ENCODE results near the gene MTRF1L. TPM values are rescaled to one million over a fixed set of nuclear protein-coding genes. Genes with fewer than 3 reads are reported as not detected.

The MTRF1L gene
- total and polyA plus RNA-seq, 4 experiments from 2014 or later, result 5.1 to 18.3 (median 12.0) TPM

DNA sequence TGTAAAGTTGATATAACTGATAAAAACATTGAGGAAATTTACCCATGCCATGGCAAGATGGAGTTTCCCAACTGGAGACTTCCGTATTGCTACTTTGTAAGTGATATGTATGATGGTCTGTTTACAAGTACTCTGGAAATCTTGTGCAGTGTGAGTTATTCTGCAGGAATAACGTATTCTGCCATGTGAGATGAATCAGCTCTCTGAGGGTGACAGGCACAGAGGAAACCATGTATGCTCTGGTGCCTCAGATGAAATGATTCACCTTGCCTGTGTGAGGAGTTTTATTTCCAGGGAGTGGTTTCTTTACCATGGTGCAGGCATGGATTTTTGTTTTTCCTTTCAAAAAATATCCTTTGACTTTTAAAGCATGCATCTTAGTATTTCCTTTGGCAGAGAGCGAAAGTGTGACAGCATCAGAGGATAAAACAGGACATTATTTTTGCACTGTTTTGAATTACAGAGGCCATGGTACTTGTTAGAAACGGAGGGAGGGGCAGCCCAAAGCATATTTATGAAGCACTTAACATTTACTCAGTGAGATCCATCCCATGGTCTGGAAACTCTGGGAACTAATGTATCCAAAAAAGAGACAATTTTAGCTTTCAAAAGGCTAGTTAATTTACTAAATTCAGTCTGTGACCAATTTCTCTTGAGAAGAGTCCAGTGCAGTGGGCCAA lies 36.0 kb upstream of the MTRF1L start:
- POLR2A ChIA-PET (ENCODE audit: partially characterized antibody), result no interaction called here

GRCh38 chr6:153034139-153034538 lies 31.6 kb upstream of the MTRF1L start:
- Histone ChIP-seq H3K36me3 (ENCODE audit: insufficient read depth, low read length) (no peaks in the 10 kb centered on the region), H3K27ac (ENCODE audit: low read depth, low read length) (no peak overlapping the region), H3K4me3 (ENCODE audit: low read length in 2 of 2) (no peak overlapping the region), H3K4me1 (ENCODE audit: insufficient read depth, low read length) (no peaks in the 10 kb centered on the region), H3K27me3 (ENCODE audit: insufficient read depth, low read length) (no peaks in the 10 kb centered on the region), H3K9me3 (ENCODE audit: control insufficient read depth in 1 of 2, low read length in 2 of 2) (no peaks in the 10 kb centered on the region)
- Mint-ChIP-seq H3K4me3 (no peak overlapping the region), H3K9me3 (peaks cover 0 to 1% (median 0%) of the 10 kb centered on the region in 8 donors), H3K4me1 (peaks cover 0 to 2% (median 0%) of the 10 kb centered on the region in 4 donors), H3K27ac (no peak overlapping the region), H3K36me3 (no peaks in the 10 kb centered on the region), H3K27me3 (peaks cover 4 to 11% of the 10 kb centered on the region in 2 donors)
- intact Hi-C loops (cut with micrococcal nuclease), result loop anchor here (5.0 kb wide), 1 partner anchor 478 kb away; no protein-coding TSS in a partner anchor
- CTCF ChIA-PET (ENCODE audit: partially characterized antibody), result interaction anchor here (1.6 kb wide), 1 partner anchor 9 kb away, joined by 4 read pairs; no protein-coding TSS in a partner anchor
- no peak for DNase-seq
- POLR2A ChIA-PET (ENCODE audit: partially characterized antibody), result no interaction called here

More for the DNA sequence above, 36.0 kb upstream of the MTRF1L start:
- Mint-ChIP-seq H3K4me3 (no peak overlapping the region), H3K27ac (no peak overlapping the region), H3K36me3 (no peaks in the 10 kb centered on the region), H3K9me3 (peaks cover 0 to 1% (median 0%) of the 10 kb centered on the region in 8 donors), H3K4me1 (peaks cover 0 to 2% (median 0%) of the 10 kb centered on the region in 4 donors), H3K27me3 (peaks cover 2% of the 10 kb centered on the region in 2 donors)
- Histone ChIP-seq H3K27me3 (ENCODE audit: insufficient read depth, low read length) (no peaks in the 10 kb centered on the region), H3K4me1 (ENCODE audit: insufficient read depth, low read length) (no peaks in the 10 kb centered on the region), H3K27ac (ENCODE audit: low read depth, low read length) (no peak overlapping the region), H3K9me3 (ENCODE audit: control insufficient read depth in 1 of 2, low read length in 2 of 2) (no peaks in the 10 kb centered on the region), H3K36me3 (ENCODE audit: insufficient read depth, low read length) (no peaks in the 10 kb centered on the region), H3K4me3 (ENCODE audit: low read length in 2 of 2) (no peak overlapping the region)
- CTCF ChIA-PET (ENCODE audit: partially characterized antibody), result no interaction called here
- no peak for DNase-seq
- intact Hi-C loops (cut with micrococcal nuclease), result no loop called here

- DNase-seq, result no peak
- Histone ChIP-seq H3K4me3 (ENCODE audit: low read length in 2 of 2) (no peak overlapping the region), H3K9me3 (ENCODE audit: control insufficient read depth in 1 of 2, low read length in 2 of 2) (no peaks in the 10 kb centered on the region), H3K27ac (ENCODE audit: low read depth, low read length) (no peak overlapping the region), H3K36me3 (ENCODE audit: insufficient read depth, low read length) (no peaks in the 10 kb centered on the region), H3K4me1 (ENCODE audit: insufficient read depth, low read length) (no peaks in the 10 kb centered on the region), H3K27me3 (ENCODE audit: insufficient read depth, low read length) (no peaks in the 10 kb centered on the region)
- CTCF ChIA-PET (ENCODE audit: partially characterized antibody), result interaction anchor here (1.0 kb wide), 1 partner anchor 280 kb away, joined by 4 read pairs; no protein-coding TSS in a partner anchor
- no peaks in the 10 kb centered on the region for H3K36me3 Mint-ChIP-seq
- intact Hi-C loops (cut with micrococcal nuclease), result loop anchor here (5.0 kb wide), 1 partner anchor 480 kb away; no protein-coding TSS in a partner anchor
- peaks cover 0 to 1% (median 0%) of the 10 kb centered on the region in 8 donors for H3K9me3 Mint-ChIP-seq
- peaks cover 10 to 20% of the 10 kb centered on the region in 2 donors for H3K27me3 Mint-ChIP-seq
- no peak overlapping the region for H3K27ac Mint-ChIP-seq
- POLR2A ChIA-PET (ENCODE audit: partially characterized antibody), result no interaction called here
- no peak overlapping the region for H3K4me3 Mint-ChIP-seq
- H3K4me1 Mint-ChIP-seq, result no peaks in the 10 kb centered on the region
These were observed 29.9 kb upstream of the MTRF1L start for GRCh38 chr6:153032255-153032882.

- Histone ChIP-seq H3K4me1 (ENCODE audit: insufficient read depth, low read length) (no peaks in the 10 kb centered on the region), H3K27me3 (ENCODE audit: insufficient read depth, low read length) (no peaks in the 10 kb centered on the region), H3K27ac (ENCODE audit: low read depth, low read length) (no peak overlapping the region), H3K36me3 (ENCODE audit: insufficient read depth, low read length) (no peaks in the 10 kb centered on the region), H3K4me3 (ENCODE audit: low read length in 2 of 2) (no peak overlapping the region), H3K9me3 (ENCODE audit: control insufficient read depth in 1 of 2, low read length in 2 of 2) (no peaks in the 10 kb centered on the region)
- peaks cover 10 to 24% of the 10 kb centered on the region in 2 donors for H3K27me3 Mint-ChIP-seq
- H3K36me3 Mint-ChIP-seq, result no peaks in the 10 kb centered on the region
- H3K4me1 Mint-ChIP-seq, result no peaks in the 10 kb centered on the region
- CTCF ChIA-PET (ENCODE audit: partially characterized antibody), result interaction anchor here (1.0 to 1.3 kb wide), 2 partner anchors 167 to 280 kb away, joined by 4 read pairs; no protein-coding TSS in a partner anchor
- DNase-seq, result no peak
- intact Hi-C loops (cut with micrococcal nuclease), result loop anchor here (5.0 kb wide), 1 partner anchor 481 kb away; no protein-coding TSS in a partner anchor
- peaks cover 0 to 3% (median 0%) of the 10 kb centered on the region in 8 donors for H3K9me3 Mint-ChIP-seq
- H3K27ac Mint-ChIP-seq, result peak overlapping the region in 1 of 7 donors; percentile 48
- no peak overlapping the region for H3K4me3 Mint-ChIP-seq
- POLR2A ChIA-PET (ENCODE audit: partially characterized antibody), result no interaction called here
These were observed 28.9 kb upstream of the MTRF1L start for GRCh38 chr6:153031335-153031955.

- no peaks in the 10 kb centered on the region for H3K9me3 ChIP-seq (ENCODE audit: control insufficient read depth in 1 of 2, low read length in 2 of 2)
- no peak overlapping the region for H3K4me3 ChIP-seq (ENCODE audit: low read length in 2 of 2)
- H3K27ac ChIP-seq (ENCODE audit: low read depth, low read length), result no peak overlapping the region
- peaks cover 14 to 28% of the 10 kb centered on the region in 2 donors for H3K27me3 Mint-ChIP-seq
- intact Hi-C loops (cut with micrococcal nuclease), result no loop called here
- H3K36me3 Mint-ChIP-seq, result no peaks in the 10 kb centered on the region
- DNase-seq, result no peak
- ChIA-PET CTCF (ENCODE audit: partially characterized antibody) (no interaction called here), POLR2A (ENCODE audit: partially characterized antibody) (no interaction called here)
- no peak overlapping the region for H3K27ac Mint-ChIP-seq
- H3K4me3 Mint-ChIP-seq, result no peak overlapping the region
- H3K36me3 ChIP-seq (ENCODE audit: insufficient read depth, low read length), result no peaks in the 10 kb centered on the region
- H3K4me1 ChIP-seq (ENCODE audit: insufficient read depth, low read length), result no peaks in the 10 kb centered on the region
- no peaks in the 10 kb centered on the region for H3K27me3 ChIP-seq (ENCODE audit: insufficient read depth, low read length)
- peaks cover 0 to 2% (median 0%) of the 10 kb centered on the region in 8 donors for H3K9me3 Mint-ChIP-seq
- peaks cover 0 to 5% (median 1%) of the 10 kb centered on the region in 4 donors for H3K4me1 Mint-ChIP-seq
These were observed 26.5 kb upstream of the MTRF1L start for GRCh38 chr6:153028963-153029362.

GRCh38 chr6:153028286-153028685 lies 25.8 kb upstream of the MTRF1L start:
- no peak overlapping the region for H3K4me3 ChIP-seq (ENCODE audit: low read length in 2 of 2)
- H3K9me3 Mint-ChIP-seq, result peaks cover 0 to 2% (median 0%) of the 10 kb centered on the region in 8 donors
- peaks cover 16 to 28% of the 10 kb centered on the region in 2 donors for H3K27me3 Mint-ChIP-seq
- no peaks in the 10 kb centered on the region for H3K36me3 ChIP-seq (ENCODE audit: insufficient read depth, low read length)
- no peak for DNase-seq
- peaks cover 0 to 5% (median 1%) of the 10 kb centered on the region in 4 donors for H3K4me1 Mint-ChIP-seq
- intact Hi-C loops (cut with micrococcal nuclease), result no loop called here
- no peak overlapping the region for H3K27ac ChIP-seq (ENCODE audit: low read depth, low read length)
- ChIA-PET CTCF (ENCODE audit: partially characterized antibody) (no interaction called here), POLR2A (ENCODE audit: partially characterized antibody) (no interaction called here)
- H3K4me1 ChIP-seq (ENCODE audit: insufficient read depth, low read length), result no peaks in the 10 kb centered on the region
- H3K9me3 ChIP-seq (ENCODE audit: control insufficient read depth in 1 of 2, low read length in 2 of 2), result no peaks in the 10 kb centered on the region
- H3K4me3 Mint-ChIP-seq, result no peak overlapping the region
- no peaks in the 10 kb centered on the region for H3K36me3 Mint-ChIP-seq
- no peak overlapping the region for H3K27ac Mint-ChIP-seq
- no peaks in the 10 kb centered on the region for H3K27me3 ChIP-seq (ENCODE audit: insufficient read depth, low read length)

DNA sequence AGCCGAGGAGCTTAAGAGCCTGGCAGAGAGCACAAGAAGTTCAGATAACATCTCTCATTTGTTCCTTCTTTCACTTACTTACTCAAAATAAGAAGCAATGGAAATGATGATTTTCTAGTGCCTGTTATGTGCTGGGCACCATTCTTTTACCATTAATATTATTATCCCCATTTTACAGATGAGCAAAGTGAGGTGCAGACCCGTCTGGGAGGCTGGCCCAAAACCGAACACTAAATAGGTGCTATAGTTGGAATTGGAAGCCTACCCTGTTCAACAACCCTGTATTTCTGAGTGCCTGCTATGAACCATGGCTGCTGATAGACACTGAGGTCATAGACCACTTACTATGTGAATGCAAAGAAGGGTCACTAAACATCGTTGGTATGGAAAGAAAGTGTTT lies 25.0 kb upstream of the MTRF1L start:
- Mint-ChIP-seq H3K9me3 (peaks cover 0 to 3% (median 0%) of the 10 kb centered on the region in 8 donors), H3K27me3 (peaks cover 16 to 28% of the 10 kb centered on the region in 2 donors), H3K27ac (no peak overlapping the region), H3K36me3 (no peaks in the 10 kb centered on the region), H3K4me1 (peaks cover 0 to 5% (median 1%) of the 10 kb centered on the region in 4 donors), H3K4me3 (no peak overlapping the region)
- Histone ChIP-seq H3K36me3 (ENCODE audit: insufficient read depth, low read length) (no peaks in the 10 kb centered on the region), H3K4me3 (ENCODE audit: low read length in 2 of 2) (no peak overlapping the region), H3K27me3 (ENCODE audit: insufficient read depth, low read length) (no peaks in the 10 kb centered on the region), H3K27ac (ENCODE audit: low read depth, low read length) (no peak overlapping the region), H3K9me3 (ENCODE audit: control insufficient read depth in 1 of 2, low read length in 2 of 2) (no peaks in the 10 kb centered on the region), H3K4me1 (ENCODE audit: insufficient read depth, low read length) (no peaks in the 10 kb centered on the region)
- DNase-seq, result no peak
- ChIA-PET POLR2A (ENCODE audit: partially characterized antibody) (no interaction called here), CTCF (ENCODE audit: partially characterized antibody) (interaction anchor here (5.1 kb wide), 1 partner anchor 163 kb away, joined by 43 read pairs; no protein-coding TSS in a partner anchor)
- intact Hi-C loops (cut with micrococcal nuclease), result no loop called here

Measured in CD4-positive, alpha-beta memory T cell (primary cell).